ENCODE measurements around the gene HLA-DPA1. TPM values are rescaled to one million over a fixed set of nuclear protein-coding genes. Genes with fewer than 3 reads are reported as not detected.

Gene HLA-DPA1
- total RNA-seq, 1 experiment from 2014 or later = not detected

DNA sequence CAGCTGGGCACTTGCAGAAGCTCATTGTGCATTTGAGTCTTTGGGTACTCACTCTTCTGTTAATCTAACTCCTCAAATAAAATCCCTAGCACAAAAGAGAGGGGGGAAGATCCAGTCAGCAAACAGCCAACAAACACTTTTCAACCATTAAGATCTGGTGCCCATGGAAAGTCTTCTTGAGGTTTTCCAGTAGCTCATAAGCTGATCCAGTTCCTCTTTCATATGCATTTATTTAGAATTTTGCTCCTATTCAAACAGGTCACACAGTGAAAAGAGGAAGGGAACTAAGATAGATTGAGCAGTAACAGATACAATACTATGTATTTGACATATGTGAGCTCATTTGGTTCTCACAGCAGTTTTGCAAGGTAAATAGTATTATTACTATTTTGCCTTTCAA, 41.0 kb upstream of the HLA-DPA1 start:
- H3K27ac Mint-ChIP-seq (ENCODE audit: low read depth, unreplicated experiment) = no peak overlapping the region
- DNase-seq (ENCODE audit: unreplicated experiment) = no peak
- intact Hi-C loops (cut with micrococcal nuclease) = no loop called here
- H3K4me3 Mint-ChIP-seq (ENCODE audit: unreplicated experiment) = no peak overlapping the region
- H3K4me1 Mint-ChIP-seq (ENCODE audit: insufficient read depth, unreplicated experiment) = no peaks in the 10 kb centered on the region
- no peaks in the 10 kb centered on the region for H3K36me3 Mint-ChIP-seq (ENCODE audit: insufficient read depth, unreplicated experiment)
- POLR2A ChIA-PET = no interaction called here
- no TSS peak for BruUV-seq (replicated peaks)
- CTCF ChIA-PET = interaction anchor here (0.8 to 1.3 kb wide), 3 partner anchors 32 to 83 kb away, joined by 3 to 4 read pairs (median 3); no protein-coding TSS in a partner anchor
- no peaks in the 10 kb centered on the region for H3K9me3 Mint-ChIP-seq (ENCODE audit: unreplicated experiment)
- TF ChIP-seq, protein P1, sequence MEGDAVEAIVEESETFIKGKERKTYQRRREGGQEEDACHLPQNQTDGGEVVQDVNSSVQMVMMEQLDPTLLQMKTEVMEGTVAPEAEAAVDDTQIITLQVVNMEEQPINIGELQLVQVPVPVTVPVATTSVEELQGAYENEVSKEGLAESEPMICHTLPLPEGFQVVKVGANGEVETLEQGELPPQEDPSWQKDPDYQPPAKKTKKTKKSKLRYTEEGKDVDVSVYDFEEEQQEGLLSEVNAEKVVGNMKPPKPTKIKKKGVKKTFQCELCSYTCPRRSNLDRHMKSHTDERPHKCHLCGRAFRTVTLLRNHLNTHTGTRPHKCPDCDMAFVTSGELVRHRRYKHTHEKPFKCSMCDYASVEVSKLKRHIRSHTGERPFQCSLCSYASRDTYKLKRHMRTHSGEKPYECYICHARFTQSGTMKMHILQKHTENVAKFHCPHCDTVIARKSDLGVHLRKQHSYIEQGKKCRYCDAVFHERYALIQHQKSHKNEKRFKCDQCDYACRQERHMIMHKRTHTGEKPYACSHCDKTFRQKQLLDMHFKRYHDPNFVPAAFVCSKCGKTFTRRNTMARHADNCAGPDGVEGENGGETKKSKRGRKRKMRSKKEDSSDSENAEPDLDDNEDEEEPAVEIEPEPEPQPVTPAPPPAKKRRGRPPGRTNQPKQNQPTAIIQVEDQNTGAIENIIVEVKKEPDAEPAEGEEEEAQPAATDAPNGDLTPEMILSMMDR (IDR thresholded peaks at IDR 0.05; ENCODE audit: unreplicated experiment) = no peak
- H3K27me3 Mint-ChIP-seq (ENCODE audit: insufficient read depth, unreplicated experiment) = peaks cover 96% of the 10 kb centered on the region

DNA sequence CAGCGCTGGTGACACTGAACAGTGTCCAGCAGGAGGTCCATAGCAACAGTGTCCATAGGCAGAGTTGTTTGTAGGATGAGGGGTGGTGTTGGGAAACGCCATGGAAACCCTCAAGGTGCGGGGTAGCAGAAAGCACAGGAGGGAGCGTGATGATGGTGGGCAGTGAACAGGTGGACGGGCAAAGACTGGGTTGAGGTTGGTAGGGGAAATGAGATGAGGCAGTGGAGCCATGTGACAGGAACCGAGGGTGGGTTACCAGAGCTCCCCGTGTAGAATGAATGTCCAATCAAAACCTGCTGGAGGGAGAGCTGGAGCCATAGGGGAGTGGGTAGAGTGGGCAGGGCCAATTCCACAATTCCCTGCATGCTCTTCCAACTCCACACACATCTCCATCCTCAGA, 40.3 kb upstream of the HLA-DPA1 start:
- intact Hi-C loops (cut with micrococcal nuclease) = no loop called here
- Mint-ChIP-seq H3K36me3 (ENCODE audit: insufficient read depth, unreplicated experiment) (no peaks in the 10 kb centered on the region), H3K4me1 (ENCODE audit: insufficient read depth, unreplicated experiment) (no peaks in the 10 kb centered on the region), H3K4me3 (ENCODE audit: unreplicated experiment) (no peak overlapping the region), H3K27ac (ENCODE audit: low read depth, unreplicated experiment) (no peak overlapping the region), H3K27me3 (ENCODE audit: insufficient read depth, unreplicated experiment) (peaks cover 96% of the 10 kb centered on the region), H3K9me3 (ENCODE audit: unreplicated experiment) (no peaks in the 10 kb centered on the region)
- BruUV-seq (replicated peaks) = no TSS peak
- ChIA-PET POLR2A (no interaction called here), CTCF (interaction anchor here (0.8 to 1.3 kb wide), 3 partner anchors 33 to 84 kb away, joined by 3 to 4 read pairs (median 3); no protein-coding TSS in a partner anchor)
- DNase-seq (ENCODE audit: unreplicated experiment) = no peak
- TF ChIP-seq, protein P1 (IDR thresholded peaks at IDR 0.05; ENCODE audit: unreplicated experiment) = no peak

DNA sequence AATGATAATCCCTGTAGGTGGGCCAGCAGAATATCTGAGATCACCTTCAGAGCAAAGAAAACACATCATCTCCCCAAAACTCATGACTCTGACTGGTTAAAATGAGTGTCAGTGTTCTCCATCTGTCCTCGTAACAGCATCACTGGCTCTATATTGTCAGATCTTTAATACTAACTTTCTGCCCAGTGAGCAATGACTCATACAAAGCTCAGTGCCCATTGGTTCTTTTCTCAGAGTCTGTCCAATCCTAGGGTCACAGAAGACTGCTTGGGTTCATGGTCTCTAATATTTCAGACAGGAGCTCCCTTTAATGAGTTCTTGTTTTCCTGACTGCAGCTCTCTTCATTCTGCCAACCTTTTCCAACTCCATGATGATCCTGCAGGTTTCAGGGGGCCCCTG, 38.7 kb upstream of the HLA-DPA1 start:
- intact Hi-C loops (cut with micrococcal nuclease) = no loop called here
- Mint-ChIP-seq H3K4me1 (ENCODE audit: insufficient read depth, unreplicated experiment) (no peaks in the 10 kb centered on the region), H3K9me3 (ENCODE audit: unreplicated experiment) (no peaks in the 10 kb centered on the region), H3K4me3 (ENCODE audit: unreplicated experiment) (no peak overlapping the region), H3K27me3 (ENCODE audit: insufficient read depth, unreplicated experiment) (peaks cover 97% of the 10 kb centered on the region), H3K36me3 (ENCODE audit: insufficient read depth, unreplicated experiment) (no peaks in the 10 kb centered on the region), H3K27ac (ENCODE audit: low read depth, unreplicated experiment) (no peak overlapping the region)
- ChIA-PET CTCF (interaction anchor here (0.7 to 1.6 kb wide), 3 partner anchors 15 to 97 kb away, joined by 3 read pairs; no protein-coding TSS in a partner anchor), POLR2A (no interaction called here)
- TF ChIP-seq, protein P1 (IDR thresholded peaks at IDR 0.05; ENCODE audit: unreplicated experiment) = no peak
- DNase-seq (ENCODE audit: unreplicated experiment) = peak; percentile 65
- BruUV-seq (replicated peaks) = no TSS peak

DNA sequence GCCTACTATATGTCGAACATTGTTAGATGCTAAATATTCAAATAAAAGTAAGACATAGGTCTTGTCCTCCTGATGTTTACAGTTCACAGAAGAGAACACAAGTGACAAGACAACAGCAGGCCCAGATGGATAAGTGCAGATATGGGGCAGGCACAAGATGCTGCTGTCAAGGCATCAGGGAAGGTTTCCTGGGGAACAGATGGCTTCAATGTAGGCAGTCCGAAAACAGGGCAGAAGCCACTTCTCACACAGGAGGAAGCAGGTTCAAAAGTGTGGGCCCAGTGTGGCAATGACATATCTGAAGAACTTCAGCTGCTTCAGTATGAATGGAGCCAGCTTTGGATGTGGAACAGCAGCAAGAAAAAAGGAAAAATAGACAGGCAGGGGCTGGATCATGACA, 34.9 kb upstream of the HLA-DPA1 start:
- Mint-ChIP-seq H3K27ac (ENCODE audit: low read depth, unreplicated experiment) (no peak overlapping the region), H3K4me3 (ENCODE audit: unreplicated experiment) (no peak overlapping the region), H3K27me3 (ENCODE audit: insufficient read depth, unreplicated experiment) (peaks cover 95% of the 10 kb centered on the region), H3K9me3 (ENCODE audit: unreplicated experiment) (peaks cover 10% of the 10 kb centered on the region), H3K4me1 (ENCODE audit: insufficient read depth, unreplicated experiment) (no peaks in the 10 kb centered on the region), H3K36me3 (ENCODE audit: insufficient read depth, unreplicated experiment) (no peaks in the 10 kb centered on the region)
- BruUV-seq (replicated peaks) = no TSS peak
- ChIA-PET CTCF (no interaction called here), POLR2A (no interaction called here)
- TF ChIP-seq, protein P1 (IDR thresholded peaks at IDR 0.05; ENCODE audit: unreplicated experiment) = no peak
- intact Hi-C loops (cut with micrococcal nuclease) = no loop called here
- DNase-seq (ENCODE audit: unreplicated experiment) = no peak
